ENCODE results near the gene BTRC.

DNA sequence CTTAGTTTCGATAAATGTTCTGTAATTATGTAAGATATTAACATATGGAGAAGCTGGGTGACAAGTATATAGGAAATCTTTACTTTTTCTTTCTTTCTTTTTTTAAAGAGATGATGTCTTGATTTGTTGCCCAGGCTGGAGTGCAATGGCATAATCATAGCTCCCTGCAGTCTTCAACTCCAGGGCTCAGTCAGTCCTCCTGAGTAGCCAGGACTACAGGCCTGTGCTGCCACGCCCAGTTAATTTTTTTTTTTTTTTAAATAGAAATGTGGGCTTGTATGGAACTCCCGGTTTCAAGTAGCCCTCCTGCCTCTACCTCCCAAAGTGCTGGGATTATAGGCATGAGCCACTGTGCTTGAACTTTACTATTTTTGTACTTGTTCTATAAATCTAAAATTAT, 122.4 kb downstream of the BTRC start:
- TF ChIP-seq, protein P1, sequence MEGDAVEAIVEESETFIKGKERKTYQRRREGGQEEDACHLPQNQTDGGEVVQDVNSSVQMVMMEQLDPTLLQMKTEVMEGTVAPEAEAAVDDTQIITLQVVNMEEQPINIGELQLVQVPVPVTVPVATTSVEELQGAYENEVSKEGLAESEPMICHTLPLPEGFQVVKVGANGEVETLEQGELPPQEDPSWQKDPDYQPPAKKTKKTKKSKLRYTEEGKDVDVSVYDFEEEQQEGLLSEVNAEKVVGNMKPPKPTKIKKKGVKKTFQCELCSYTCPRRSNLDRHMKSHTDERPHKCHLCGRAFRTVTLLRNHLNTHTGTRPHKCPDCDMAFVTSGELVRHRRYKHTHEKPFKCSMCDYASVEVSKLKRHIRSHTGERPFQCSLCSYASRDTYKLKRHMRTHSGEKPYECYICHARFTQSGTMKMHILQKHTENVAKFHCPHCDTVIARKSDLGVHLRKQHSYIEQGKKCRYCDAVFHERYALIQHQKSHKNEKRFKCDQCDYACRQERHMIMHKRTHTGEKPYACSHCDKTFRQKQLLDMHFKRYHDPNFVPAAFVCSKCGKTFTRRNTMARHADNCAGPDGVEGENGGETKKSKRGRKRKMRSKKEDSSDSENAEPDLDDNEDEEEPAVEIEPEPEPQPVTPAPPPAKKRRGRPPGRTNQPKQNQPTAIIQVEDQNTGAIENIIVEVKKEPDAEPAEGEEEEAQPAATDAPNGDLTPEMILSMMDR (IDR thresholded peaks at IDR 0.05): no peak
- TF ChIP-seq POLR2A (IDR thresholded peaks at IDR 0.05): no peak

Measured in Peyer's patch (tissue), 4 donors.